Panc1 (cell line): ENCODE results near the gene SMPX. TPM values are rescaled to one million over a fixed set of nuclear protein-coding genes. Genes with fewer than 3 reads are reported as not detected.

Experiments used
- ATAC-seq: fragments of 200-7000 bp; cut with Tn5 transposase; 2 replicates; pipeline ENCODE4 v1.9.1; 2020; ENCODE audit warnings: mild to moderate bottlenecking, moderate library complexity
- BruUV-seq: library from RNA; stranded (reverse); fragments of 400-500 nt; replicated peaks from 2 replicates; lab custom pipeline; 2021; lab: Mats Ljungman, UMichigan
- CTCF ChIA-PET: fragments of 300-600 bp; sonication (Branson Sonifier 250); formaldehyde crosslinking; loops from one replicate; lab custom pipeline; 2022; ENCODE audit warnings: antibody characterized with exemption; lab: Charles Lee
- POLR2A ChIA-PET: fragments of 300-600 bp; sonication (Branson Sonifier 250); formaldehyde crosslinking; loops from one replicate; lab custom pipeline; 2022; ENCODE audit warnings: antibody characterized with exemption; lab: Charles Lee
- DNase-seq: peaks from one replicate; pipeline ENCODE4 v3.0.0-alpha.2; 2010; ENCODE audit warnings: low read depth, low spot score
- H3K27ac ChIP-seq: 2 replicates; pipeline ENCODE4 v1.5.1; 2011; ENCODE audit warnings: mild to moderate bottlenecking, low read length, inconsistent platforms
- H3K27me3 ChIP-seq: fragments of 200-500 bp; sonication (Bioruptor generic); 2 replicates; pipeline ENCODE4 v1.6.0; 2014; ENCODE audit warnings: low read length, inconsistent platforms; ENCODE audit not compliant: control insufficient read depth, insufficient read depth
- H3K36me3 ChIP-seq: fragments of 200-500 bp; sonication (Bioruptor generic); 2 replicates; pipeline ENCODE4 v1.5.1; 2014; ENCODE audit warnings: inconsistent platforms, mild to moderate bottlenecking, low read length, moderate library complexity; ENCODE audit not compliant: control insufficient read depth, insufficient read depth
- H3K4me1 ChIP-seq: 2 replicates; pipeline ENCODE4 v1.5.1; 2011; ENCODE audit warnings: inconsistent platforms, mild to moderate bottlenecking, low read length, moderate library complexity; ENCODE audit not compliant: control insufficient read depth, insufficient read depth
- H3K4me3 ChIP-seq, 2 experiments: 2 replicates each; pipeline ENCODE4 v1.5.1; 2011 to 2012; ENCODE audit warnings: low read depth in 2 of 2, low read length in 2 of 2, mild to moderate bottlenecking in 2 of 2, inconsistent platforms in 1 of 2, moderate library complexity in 1 of 2
- H3K9me3 ChIP-seq: fragments of 200-500 bp; sonication (Bioruptor generic); 2 replicates; pipeline ENCODE4 v1.5.1; 2014; ENCODE audit warnings: low read depth, mild to moderate bottlenecking, inconsistent platforms, low read length, moderate library complexity; ENCODE audit not compliant: control insufficient read depth, insufficient read depth
- CTCF ChIP-seq: fragments of 450-650 bp; IDR thresholded peaks from 2 replicates; pipeline ENCODE4 v1.5.1; 2017; ENCODE audit warnings: mild to moderate bottlenecking
- POLR2AphosphoS5 ChIP-seq: IDR thresholded peaks from 2 replicates; pipeline ENCODE4 v1.6.1; 2012; ENCODE audit warnings: mild to moderate bottlenecking, low read depth, low read length, moderate library complexity
- SIN3A ChIP-seq: IDR thresholded peaks from 2 replicates; pipeline ENCODE4 v1.6.1; 2012; ENCODE audit warnings: low read depth, mild to moderate bottlenecking, low read length, moderate library complexity, borderline replicate concordance; ENCODE audit not compliant: insufficient read depth
- TCF7L2 ChIP-seq: IDR thresholded peaks from 2 replicates; pipeline ENCODE4 v1.6.1; 2011; ENCODE audit warnings: mild to moderate bottlenecking, low read depth, low read length, inconsistent platforms
- in situ Hi-C: cut with HindIII; loops from 2 replicates; pipeline ENCODE4 v1.10.0; 2016; ENCODE audit warnings: low sequenced_read_pairs, low pct_unique_long_range_greater_than_20kb
- intact Hi-C: fragments of 100-400 bp; cut with micrococcal nuclease; formaldehyde crosslinking; loops from one replicate; pipeline ENCODE4 v1.10.0; 2022; ENCODE audit not compliant: unreplicated experiment
- total RNA-seq: library from RNA; stranded (reverse); gene quantifications from one replicate; pipeline ENCODE4 v1.2.1, GENCODE V29; 2021; ENCODE audit not compliant: unreplicated experiment
- TF ChIP-seq, protein P1 (sequence below), 2 experiments: IDR thresholded peaks; 2 replicates each; pipeline ENCODE4 v1.6.1; 2011 to 2012; ENCODE audit warnings: low read depth in 2 of 2, control low read depth in 1 of 2, low read length in 1 of 2, mild to moderate bottlenecking in 1 of 2, moderate library complexity in 1 of 2; ENCODE audit not compliant: insufficient read depth in 1 of 2

The SMPX gene
- total RNA-seq, 1 experiment from 2014 or later = not detected

GRCh38 chrX:21748235-21748634, 9.7 kb downstream of the SMPX start:
- intact Hi-C loops (no loop called here), in situ Hi-C loops (no loop called here)
- Histone ChIP-seq H3K27me3 (no peaks in the 10 kb centered on the region), H3K27ac (no peak overlapping the region), H3K4me3 (no peak overlapping the region), H3K36me3 (no peaks in the 10 kb centered on the region), H3K4me1 (no peaks in the 10 kb centered on the region), H3K9me3 (no peaks in the 10 kb centered on the region)
- ATAC-seq = no peak
- CTCF ChIA-PET = no interaction called here
- no TSS peak for BruUV-seq
- TF ChIP-seq TCF7L2 (no peak), CTCF (no peak), POLR2AphosphoS5 (no peak), SIN3A (no peak)
- TF ChIP-seq, protein P1, sequence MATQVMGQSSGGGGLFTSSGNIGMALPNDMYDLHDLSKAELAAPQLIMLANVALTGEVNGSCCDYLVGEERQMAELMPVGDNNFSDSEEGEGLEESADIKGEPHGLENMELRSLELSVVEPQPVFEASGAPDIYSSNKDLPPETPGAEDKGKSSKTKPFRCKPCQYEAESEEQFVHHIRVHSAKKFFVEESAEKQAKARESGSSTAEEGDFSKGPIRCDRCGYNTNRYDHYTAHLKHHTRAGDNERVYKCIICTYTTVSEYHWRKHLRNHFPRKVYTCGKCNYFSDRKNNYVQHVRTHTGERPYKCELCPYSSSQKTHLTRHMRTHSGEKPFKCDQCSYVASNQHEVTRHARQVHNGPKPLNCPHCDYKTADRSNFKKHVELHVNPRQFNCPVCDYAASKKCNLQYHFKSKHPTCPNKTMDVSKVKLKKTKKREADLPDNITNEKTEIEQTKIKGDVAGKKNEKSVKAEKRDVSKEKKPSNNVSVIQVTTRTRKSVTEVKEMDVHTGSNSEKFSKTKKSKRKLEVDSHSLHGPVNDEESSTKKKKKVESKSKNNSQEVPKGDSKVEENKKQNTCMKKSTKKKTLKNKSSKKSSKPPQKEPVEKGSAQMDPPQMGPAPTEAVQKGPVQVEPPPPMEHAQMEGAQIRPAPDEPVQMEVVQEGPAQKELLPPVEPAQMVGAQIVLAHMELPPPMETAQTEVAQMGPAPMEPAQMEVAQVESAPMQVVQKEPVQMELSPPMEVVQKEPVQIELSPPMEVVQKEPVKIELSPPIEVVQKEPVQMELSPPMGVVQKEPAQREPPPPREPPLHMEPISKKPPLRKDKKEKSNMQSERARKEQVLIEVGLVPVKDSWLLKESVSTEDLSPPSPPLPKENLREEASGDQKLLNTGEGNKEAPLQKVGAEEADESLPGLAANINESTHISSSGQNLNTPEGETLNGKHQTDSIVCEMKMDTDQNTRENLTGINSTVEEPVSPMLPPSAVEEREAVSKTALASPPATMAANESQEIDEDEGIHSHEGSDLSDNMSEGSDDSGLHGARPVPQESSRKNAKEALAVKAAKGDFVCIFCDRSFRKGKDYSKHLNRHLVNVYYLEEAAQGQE (IDR thresholded peaks at IDR 0.05; ENCODE audit: insufficient read depth in 1 of 2, low read depth in 2 of 2, low read length in 1 of 2) = no peak
- POLR2A ChIA-PET = no interaction called here
- DNase-seq = no peak

GRCh38 chrX:21747558-21747957, 10.4 kb downstream of the SMPX start:
- Histone ChIP-seq H3K36me3 (no peaks in the 10 kb centered on the region), H3K9me3 (no peaks in the 10 kb centered on the region), H3K4me3 (no peak overlapping the region), H3K27ac (no peak overlapping the region), H3K27me3 (no peaks in the 10 kb centered on the region), H3K4me1 (no peaks in the 10 kb centered on the region)
- no peak for TF ChIP-seq POLR2AphosphoS5
- TF ChIP-seq CTCF = no peak
- TF ChIP-seq SIN3A = no peak
- TF ChIP-seq TCF7L2 = no peak
- TF ChIP-seq, protein P1 (IDR thresholded peaks at IDR 0.05; ENCODE audit: insufficient read depth in 1 of 2, low read depth in 2 of 2, low read length in 1 of 2) = no peak
- intact Hi-C loops (no loop called here), in situ Hi-C loops (no loop called here)
- no peak for DNase-seq
- no TSS peak for BruUV-seq
- ChIA-PET CTCF (no interaction called here), POLR2A (no interaction called here)
- ATAC-seq = no peak
